Gastroesophageal sphincter (tissue), 4 donors: ENCODE measurements around the gene TAS2R1. TPM values are rescaled to one million over a fixed set of nuclear protein-coding genes. Genes with fewer than 3 reads are reported as not detected.

Experiments
- ATAC-seq: fragments of 150-250 bp; one replicate; pipeline ENCODE4 v1.9.1; 2016; ENCODE audit warnings: mild to moderate bottlenecking, moderate library complexity
- H3K27ac ChIP-seq, 4 donors: fragments of 200-600 bp; sonication (generic) in 3 of 4; 1 replicate in 3 of 4; 2 replicates in 1 of 4; pipeline ENCODE4 v1.5.1; 2016 to 2019
- H3K27me3 ChIP-seq: fragments of 200-600 bp; sonication (generic); one replicate; pipeline ENCODE4 v1.5.1; 2019
- H3K36me3 ChIP-seq, 2 donors: fragments of 200-600 bp; sonication (generic); one replicate each; pipeline ENCODE4 v1.5.1; 2019; ENCODE audit warnings: control low read depth in 1 of 2
- H3K4me1 ChIP-seq, 3 donors: fragments of 200-600 bp; sonication (generic); 1 replicate in 2 of 3; 2 replicates in 1 of 3; pipeline ENCODE4 v1.5.1; 2016 to 2019; ENCODE audit warnings: control low read depth in 2 of 3
- H3K4me3 ChIP-seq, 2 donors: fragments of 200-600 bp; sonication (generic); one replicate each; pipeline ENCODE4 v1.5.1; 2019; ENCODE audit warnings: mild to moderate bottlenecking in 1 of 2, moderate library complexity in 1 of 2
- H3K9me3 ChIP-seq, 3 donors: fragments of 200-600 bp; sonication (generic); one replicate each; pipeline ENCODE4 v1.5.1; 2017 to 2019; ENCODE audit warnings: control low read depth in 2 of 3
- EP300 ChIP-seq: sonication (generic); formaldehyde crosslinking; IDR thresholded peaks from one replicate; pipeline ENCODE4 v1.6.1; 2017; ENCODE audit warnings: antibody characterized with exemption, mild to moderate bottlenecking
- POLR2A ChIP-seq, 2 donors: fragments of 450-650 bp; IDR thresholded peaks; one replicate each; pipeline ENCODE4 v1.6.1; 2017; ENCODE audit warnings: antibody characterized with exemption in 2 of 2, mild to moderate bottlenecking in 2 of 2, moderate library complexity in 1 of 2
- POLR2AphosphoS5 ChIP-seq: sonication (generic); formaldehyde crosslinking; IDR thresholded peaks from one replicate; pipeline ENCODE4 v1.6.1; 2017; ENCODE audit warnings: antibody characterized with exemption
- WGBS, 2 donors: methylation state at CpG; one replicate each; pipeline ENCODE4 v1.1.5; 2018; ENCODE audit warnings: low coverage in 1 of 2; 5-methylcytosine and 5-hydroxymethylcytosine counted together
- total RNA-seq, 4 donors: library from RNA; depleted of rRNA; stranded (reverse); fragments of >200 nt; gene quantifications; one replicate each; pipeline ENCODE4 v1.1.0, GENCODE V29; 2016
- TF ChIP-seq, protein P1 (sequence below), 4 experiments: fragments of 200-600 bp in 2 of 4; fragments of 450-650 bp in 2 of 4; sonication (generic) in 1 of 4; IDR thresholded peaks; one replicate each; pipeline ENCODE4 v1.5.1; 2017 to 2019; ENCODE audit warnings: antibody characterized with exemption in 4 of 4, mild to moderate bottlenecking in 2 of 4, moderate library complexity in 2 of 4

TAS2R1 gene
- total RNA-seq, 4 donors from 2014 or later: not detected

DNA sequence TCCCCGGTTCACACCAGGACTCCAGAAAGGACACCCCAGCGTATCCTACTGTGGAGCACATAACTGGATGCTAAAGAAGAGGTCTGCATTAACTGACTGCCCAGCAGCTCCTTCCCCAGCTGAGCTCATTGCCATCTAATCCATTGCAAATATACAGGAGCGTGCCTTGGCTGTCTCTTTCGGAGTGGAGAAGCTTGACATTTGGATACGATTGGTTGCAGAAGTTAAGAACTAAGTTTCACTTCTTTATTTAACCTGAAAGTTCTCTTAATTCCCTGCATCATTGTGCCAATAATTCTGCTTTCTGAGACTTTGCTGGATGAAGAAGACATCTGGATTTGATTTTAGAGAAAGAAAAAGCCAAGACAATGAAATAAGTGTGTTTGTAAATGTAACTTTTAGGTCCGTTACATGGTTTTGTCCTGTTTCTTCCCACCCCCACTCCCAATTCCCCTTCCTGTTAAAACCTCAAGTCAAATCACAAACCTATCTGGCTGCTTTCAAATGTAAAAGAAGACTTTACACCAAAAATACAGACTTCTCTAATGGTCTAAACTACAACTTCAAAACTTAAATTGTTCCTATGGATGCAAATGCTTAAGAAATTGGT lies 33.9 kb downstream of the TAS2R1 start:
- H3K4me1 ChIP-seq: peaks cover 0 to 10% (median 0%) of the 10 kb centered on the region in 3 donors
- H3K4me3 ChIP-seq: no peak overlapping the region
- H3K36me3 ChIP-seq: no peaks in the 10 kb centered on the region
- no peaks in the 10 kb centered on the region for H3K27me3 ChIP-seq
- ATAC-seq: no peak
- H3K9me3 ChIP-seq: no peaks in the 10 kb centered on the region
- TF ChIP-seq POLR2A (IDR thresholded peaks at IDR 0.05) (no peak), EP300 (no peak), POLR2AphosphoS5 (no peak)
- TF ChIP-seq, protein P1, sequence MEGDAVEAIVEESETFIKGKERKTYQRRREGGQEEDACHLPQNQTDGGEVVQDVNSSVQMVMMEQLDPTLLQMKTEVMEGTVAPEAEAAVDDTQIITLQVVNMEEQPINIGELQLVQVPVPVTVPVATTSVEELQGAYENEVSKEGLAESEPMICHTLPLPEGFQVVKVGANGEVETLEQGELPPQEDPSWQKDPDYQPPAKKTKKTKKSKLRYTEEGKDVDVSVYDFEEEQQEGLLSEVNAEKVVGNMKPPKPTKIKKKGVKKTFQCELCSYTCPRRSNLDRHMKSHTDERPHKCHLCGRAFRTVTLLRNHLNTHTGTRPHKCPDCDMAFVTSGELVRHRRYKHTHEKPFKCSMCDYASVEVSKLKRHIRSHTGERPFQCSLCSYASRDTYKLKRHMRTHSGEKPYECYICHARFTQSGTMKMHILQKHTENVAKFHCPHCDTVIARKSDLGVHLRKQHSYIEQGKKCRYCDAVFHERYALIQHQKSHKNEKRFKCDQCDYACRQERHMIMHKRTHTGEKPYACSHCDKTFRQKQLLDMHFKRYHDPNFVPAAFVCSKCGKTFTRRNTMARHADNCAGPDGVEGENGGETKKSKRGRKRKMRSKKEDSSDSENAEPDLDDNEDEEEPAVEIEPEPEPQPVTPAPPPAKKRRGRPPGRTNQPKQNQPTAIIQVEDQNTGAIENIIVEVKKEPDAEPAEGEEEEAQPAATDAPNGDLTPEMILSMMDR (IDR thresholded peaks at IDR 0.05): no peak
- WGBS, 2 donors: 24 to 27% methylated on average over 6 of the region's 6 CpGs
- no peak overlapping the region for H3K27ac ChIP-seq

DNA sequence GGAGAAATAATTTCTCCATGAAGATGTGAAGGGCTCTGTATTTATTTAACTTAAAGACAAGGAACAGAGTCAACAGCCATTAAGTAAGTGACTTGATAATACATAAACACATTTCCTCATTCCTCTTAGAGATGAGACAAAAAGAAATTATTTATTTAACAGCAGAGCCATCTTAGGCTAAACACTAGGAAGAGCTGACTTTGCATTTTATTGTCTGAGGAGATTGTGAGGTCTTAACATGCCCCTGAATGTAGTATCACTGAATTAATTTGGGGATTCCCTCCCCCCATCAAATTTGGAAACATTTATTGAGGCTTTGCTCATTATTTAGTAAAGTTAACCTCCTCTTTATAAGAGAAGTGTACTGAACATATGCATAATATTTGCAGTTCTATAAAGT lies 35.2 kb downstream of the TAS2R1 start:
- Histone ChIP-seq H3K4me3 (no peak overlapping the region), H3K27ac (no peak overlapping the region), H3K36me3 (no peaks in the 10 kb centered on the region), H3K27me3 (no peaks in the 10 kb centered on the region), H3K9me3 (no peaks in the 10 kb centered on the region), H3K4me1 (peaks cover 0 to 10% (median 0%) of the 10 kb centered on the region in 3 donors)
- no peak for ATAC-seq
- no peak for TF ChIP-seq POLR2A (IDR thresholded peaks at IDR 0.05)
- TF ChIP-seq, protein P1 (IDR thresholded peaks at IDR 0.05): no peak
- TF ChIP-seq EP300: no peak
- TF ChIP-seq POLR2AphosphoS5: no peak

DNA sequence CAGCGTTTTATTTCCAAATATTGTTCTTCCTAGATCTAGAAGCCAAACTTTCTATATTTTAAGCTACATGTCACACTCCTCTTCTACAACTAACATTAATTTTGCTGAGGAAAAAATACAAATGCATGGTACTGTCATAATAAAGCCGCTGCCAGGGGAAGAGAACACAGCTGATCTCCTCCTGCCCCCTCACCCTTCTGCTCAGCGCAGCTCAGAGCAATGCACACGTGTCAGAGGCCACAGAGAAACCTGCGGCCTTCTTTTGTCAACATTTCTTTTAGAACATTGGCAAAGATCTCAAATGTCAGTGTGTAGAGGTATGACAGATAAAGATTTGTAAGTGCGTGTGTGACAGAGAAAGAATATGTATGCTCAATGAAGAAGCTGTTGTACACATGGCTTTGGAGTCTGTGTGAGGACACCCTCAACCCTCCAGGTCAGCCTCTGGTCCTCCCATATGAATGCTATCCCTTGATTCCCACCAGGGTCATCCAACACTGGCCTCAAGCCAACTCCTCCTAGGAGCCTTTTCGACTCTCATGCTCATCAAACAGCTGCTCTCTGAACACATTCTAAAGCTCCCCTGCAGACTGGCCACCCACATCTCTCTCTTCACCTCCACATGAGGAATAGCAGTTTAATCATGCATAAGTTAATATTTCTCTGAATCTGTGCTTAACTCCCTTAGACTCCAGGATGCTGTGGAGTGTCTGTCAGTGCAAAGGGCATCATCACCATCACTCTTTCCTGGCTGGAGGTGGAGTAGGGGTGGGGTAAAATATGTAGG lies 40.9 kb downstream of the TAS2R1 start:
- Histone ChIP-seq H3K4me1 (no peaks in the 10 kb centered on the region), H3K27ac (no peak overlapping the region), H3K9me3 (no peaks in the 10 kb centered on the region), H3K27me3 (no peaks in the 10 kb centered on the region), H3K4me3 (no peak overlapping the region), H3K36me3 (no peaks in the 10 kb centered on the region)
- TF ChIP-seq EP300 (no peak), POLR2A (IDR thresholded peaks at IDR 0.05) (no peak), POLR2AphosphoS5 (no peak)
- TF ChIP-seq, protein P1 (IDR thresholded peaks at IDR 0.05): no peak
- no peak for ATAC-seq
- WGBS, 2 donors: 72 to 93% methylated on average over 3 to 7 of the region's 7 CpGs

DNA sequence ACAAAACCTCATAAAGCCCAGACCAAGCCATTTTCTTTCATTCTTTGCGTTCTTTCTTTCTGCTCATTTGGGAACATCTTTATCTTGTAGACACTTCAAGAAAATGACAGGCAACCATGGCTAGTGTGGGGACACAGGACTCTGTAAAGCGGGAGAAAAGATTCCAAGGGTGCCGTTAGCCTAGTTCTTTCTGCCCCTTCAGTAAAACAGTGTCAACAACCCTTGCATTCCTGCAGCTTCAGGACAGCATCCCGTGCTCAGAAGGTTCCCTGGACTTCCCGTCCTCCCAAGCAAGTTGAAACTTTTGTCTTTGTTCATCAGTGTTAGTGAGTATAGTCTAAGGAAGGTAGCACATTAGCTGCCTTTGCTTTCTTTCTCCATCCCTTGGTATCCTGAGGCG lies 41.9 kb downstream of the TAS2R1 start:
- ATAC-seq: no peak
- Histone ChIP-seq H3K4me3 (no peak overlapping the region), H3K27me3 (no peaks in the 10 kb centered on the region), H3K4me1 (no peaks in the 10 kb centered on the region), H3K9me3 (no peaks in the 10 kb centered on the region), H3K27ac (no peak overlapping the region), H3K36me3 (no peaks in the 10 kb centered on the region)
- 81 to 91% methylated on average over 5 of the region's 6 CpGs for WGBS, 2 donors
- no peak for TF ChIP-seq EP300

- H3K4me1 ChIP-seq: no peaks in the 10 kb centered on the region
- TF ChIP-seq, protein P1 (IDR thresholded peaks at IDR 0.05): no peak
- no peak for TF ChIP-seq POLR2AphosphoS5
- TF ChIP-seq POLR2A (IDR thresholded peaks at IDR 0.05): no peak
- TF ChIP-seq EP300: no peak
- H3K27me3 ChIP-seq: no peaks in the 10 kb centered on the region
Measured at GRCh38 chr5:9587135-9587534, 43.0 kb downstream of the TAS2R1 start.

More at GRCh38 chr5:9587135-9587534, 43.0 kb downstream of the TAS2R1 start:
- Histone ChIP-seq H3K36me3 (no peaks in the 10 kb centered on the region), H3K9me3 (no peaks in the 10 kb centered on the region), H3K27ac (no peak overlapping the region), H3K4me3 (no peak overlapping the region)
- ATAC-seq: no peak
